ENCODE results near the gene ARNT2. TPM values are rescaled to one million over a fixed set of nuclear protein-coding genes. Genes with fewer than 3 reads are reported as not detected.

Gene ARNT2
- polyA plus RNA-seq, 1 of the 3 experiments (the other 2 are of a cell fraction): 17.0 TPM

DNA sequence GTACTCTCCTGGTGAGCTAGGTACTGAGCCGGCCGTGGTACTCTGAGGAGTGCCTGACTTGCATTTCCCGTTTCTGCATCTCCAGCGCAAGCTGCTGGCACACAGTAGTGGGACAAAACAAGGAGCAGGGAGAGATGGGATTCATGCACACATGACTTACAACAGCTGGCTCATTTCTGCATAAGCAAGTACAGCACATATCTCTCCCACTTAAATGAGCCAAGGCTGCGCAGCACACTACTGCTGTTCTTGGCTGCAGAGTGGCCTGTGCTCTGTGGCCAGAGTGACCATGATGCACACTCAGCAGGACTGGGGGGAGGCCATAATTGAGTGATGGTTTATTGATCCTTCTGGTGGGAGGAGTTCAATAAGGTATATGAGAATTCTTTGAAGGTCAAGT, 231.8 kb downstream of the ARNT2 start (continued):
- TF ChIP-seq, protein P1, sequence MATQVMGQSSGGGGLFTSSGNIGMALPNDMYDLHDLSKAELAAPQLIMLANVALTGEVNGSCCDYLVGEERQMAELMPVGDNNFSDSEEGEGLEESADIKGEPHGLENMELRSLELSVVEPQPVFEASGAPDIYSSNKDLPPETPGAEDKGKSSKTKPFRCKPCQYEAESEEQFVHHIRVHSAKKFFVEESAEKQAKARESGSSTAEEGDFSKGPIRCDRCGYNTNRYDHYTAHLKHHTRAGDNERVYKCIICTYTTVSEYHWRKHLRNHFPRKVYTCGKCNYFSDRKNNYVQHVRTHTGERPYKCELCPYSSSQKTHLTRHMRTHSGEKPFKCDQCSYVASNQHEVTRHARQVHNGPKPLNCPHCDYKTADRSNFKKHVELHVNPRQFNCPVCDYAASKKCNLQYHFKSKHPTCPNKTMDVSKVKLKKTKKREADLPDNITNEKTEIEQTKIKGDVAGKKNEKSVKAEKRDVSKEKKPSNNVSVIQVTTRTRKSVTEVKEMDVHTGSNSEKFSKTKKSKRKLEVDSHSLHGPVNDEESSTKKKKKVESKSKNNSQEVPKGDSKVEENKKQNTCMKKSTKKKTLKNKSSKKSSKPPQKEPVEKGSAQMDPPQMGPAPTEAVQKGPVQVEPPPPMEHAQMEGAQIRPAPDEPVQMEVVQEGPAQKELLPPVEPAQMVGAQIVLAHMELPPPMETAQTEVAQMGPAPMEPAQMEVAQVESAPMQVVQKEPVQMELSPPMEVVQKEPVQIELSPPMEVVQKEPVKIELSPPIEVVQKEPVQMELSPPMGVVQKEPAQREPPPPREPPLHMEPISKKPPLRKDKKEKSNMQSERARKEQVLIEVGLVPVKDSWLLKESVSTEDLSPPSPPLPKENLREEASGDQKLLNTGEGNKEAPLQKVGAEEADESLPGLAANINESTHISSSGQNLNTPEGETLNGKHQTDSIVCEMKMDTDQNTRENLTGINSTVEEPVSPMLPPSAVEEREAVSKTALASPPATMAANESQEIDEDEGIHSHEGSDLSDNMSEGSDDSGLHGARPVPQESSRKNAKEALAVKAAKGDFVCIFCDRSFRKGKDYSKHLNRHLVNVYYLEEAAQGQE (IDR thresholded peaks at IDR 0.05; ENCODE audit: low read depth, low read length): no peak
- no peak for TF ChIP-seq RAD21 (IDR thresholded peaks at IDR 0.05; ENCODE audit: low read length)
- TF ChIP-seq FOSL2 (IDR thresholded peaks at IDR 0.05; ENCODE audit: borderline replicate concordance, low read depth): no peak
- no peak for TF ChIP-seq RCOR1 (IDR thresholded peaks at IDR 0.05; ENCODE audit: low read length)
- TF ChIP-seq JUND (IDR thresholded peaks at IDR 0.05): no peak

DNA sequence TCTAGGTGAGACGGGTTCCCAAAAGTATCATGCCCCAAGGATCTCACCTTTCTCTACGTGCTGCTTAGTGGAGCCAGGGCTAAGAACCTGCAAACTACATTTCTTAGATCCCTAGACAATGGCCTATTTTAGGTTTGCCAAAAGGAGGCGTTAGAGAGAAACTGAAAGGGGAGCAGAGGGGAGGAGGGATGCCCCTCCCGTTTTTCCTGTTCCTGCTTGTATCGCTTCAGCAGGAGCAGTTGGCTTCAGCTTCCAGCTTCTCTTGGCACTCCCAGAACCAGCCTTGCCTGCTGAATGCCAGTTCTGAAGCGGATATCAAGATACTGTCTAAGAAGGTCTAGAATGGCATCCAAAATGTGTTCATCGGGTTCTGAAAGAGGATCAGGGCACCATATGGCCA, 232.5 kb downstream of the ARNT2 start:
- H3K36me3 ChIP-seq (replicated peaks in 1 of 2; ENCODE audit: control insufficient read depth in 1 of 2, insufficient read depth in 2 of 2, low read length in 1 of 2): no peaks in the 10 kb centered on the region
- no peak overlapping the region for H2AFZ ChIP-seq (ENCODE audit: low read depth)
- WGBS (ENCODE audit: low lambda C conversion rate): 69% methylated on average over 7 of the region's 7 CpGs
- H3K79me2 ChIP-seq (ENCODE audit: insufficient read depth): no peaks in the 10 kb centered on the region
- H4K20me1 ChIP-seq (ENCODE audit: insufficient read depth): no peaks in the 10 kb centered on the region
- no peak overlapping the region for H3K9ac ChIP-seq
- no peaks in the 10 kb centered on the region for H3K9me2 ChIP-seq
- H3K27me3 ChIP-seq (ENCODE audit: insufficient read depth): no peaks in the 10 kb centered on the region
- CTCF ChIA-PET: interaction anchor here (0.9 kb wide), 1 partner anchor 140 kb away, joined by 3 read pairs; no protein-coding TSS in a partner anchor
- no peak overlapping the region for H3K27ac ChIP-seq (ENCODE audit: low read depth in 2 of 2, low read length in 1 of 2)
- H3K4me3 ChIP-seq (ENCODE audit: low read depth in 2 of 2, low read length in 1 of 2): no peak overlapping the region
- POLR2A ChIA-PET: no interaction called here
- no peaks in the 10 kb centered on the region for H3K9me3 ChIP-seq
- DNase-seq: no peak
- no peak for TF ChIP-seq MEF2A (IDR thresholded peaks at IDR 0.05; ENCODE audit: borderline replicate concordance, low read depth)
- TF ChIP-seq, protein P1 (IDR thresholded peaks at IDR 0.05; ENCODE audit: low read depth, low read length): no peak
- TF ChIP-seq RCOR1 (IDR thresholded peaks at IDR 0.05; ENCODE audit: low read length): no peak
- no peak for TF ChIP-seq TCF12 (IDR thresholded peaks at IDR 0.05)
- TF ChIP-seq, protein P2, sequence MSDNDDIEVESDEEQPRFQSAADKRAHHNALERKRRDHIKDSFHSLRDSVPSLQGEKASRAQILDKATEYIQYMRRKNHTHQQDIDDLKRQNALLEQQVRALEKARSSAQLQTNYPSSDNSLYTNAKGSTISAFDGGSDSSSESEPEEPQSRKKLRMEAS (IDR thresholded peaks at IDR 0.05; ENCODE audit: low read depth): no peak
- peaks cover 0 to 6% of the 10 kb centered on the region in 2 experiments; a peak in 1 of 4 replicates for H3K4me1 ChIP-seq (ENCODE audit: control insufficient read depth in 1 of 2, insufficient read depth in 2 of 2, low read depth in 1 of 2, low read length in 1 of 2)
- no peak overlapping the region for H3K4me2 ChIP-seq
- H3F3A ChIP-seq (replicated peaks; ENCODE audit: insufficient read depth): no peaks in the 10 kb centered on the region
